ENCODE results near the gene TANC1.

The TANC1 gene

DNA sequence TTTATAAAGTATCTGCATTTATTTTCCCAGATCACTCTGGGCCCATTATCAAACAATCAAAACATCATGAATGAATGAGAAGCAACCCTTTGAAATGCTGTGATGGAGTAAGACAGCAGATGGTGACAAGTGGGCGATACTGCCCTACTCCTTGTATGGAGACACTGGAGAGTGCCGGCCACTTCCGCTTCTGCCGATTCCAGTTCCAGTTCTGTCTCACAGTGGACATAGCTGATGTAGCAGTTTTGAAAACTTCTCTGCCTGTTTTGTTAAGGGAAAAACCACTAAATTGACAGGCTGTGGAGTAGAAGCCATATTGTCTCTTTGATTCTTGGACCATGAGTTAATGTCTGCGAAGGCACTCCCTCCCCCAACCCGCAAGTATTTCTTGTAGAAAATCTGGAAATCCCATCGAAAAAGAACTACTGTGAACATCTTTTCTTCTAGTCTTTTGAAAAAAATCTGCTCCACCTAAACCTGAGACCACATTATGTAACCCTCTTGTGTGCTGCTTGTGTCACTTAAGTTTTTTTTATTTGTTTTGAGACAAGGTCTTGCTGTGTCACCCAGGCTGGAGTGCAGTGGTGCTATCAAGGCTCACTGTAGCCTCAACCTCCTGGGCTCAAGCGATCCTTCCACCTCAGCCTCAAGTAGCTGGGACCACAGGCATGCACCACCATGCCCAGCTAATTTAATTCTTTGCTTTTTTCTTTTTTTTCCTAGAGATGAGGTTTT lies 133.5 kb downstream of the TANC1 start:
- no peaks in the 10 kb centered on the region for H3K9me2 ChIP-seq (replicated peaks; ENCODE audit: low read depth, low read length)
- no peak overlapping the region for H2AFZ ChIP-seq (ENCODE audit: low read length)
- H3K4me2 ChIP-seq (ENCODE audit: low read depth, low read length, poor library complexity, severe bottlenecking), result no peak overlapping the region
- H3K27me3 ChIP-seq (ENCODE audit: insufficient read depth, low read length, poor library complexity, severe bottlenecking), result no peaks in the 10 kb centered on the region
- H4K20me1 ChIP-seq (ENCODE audit: insufficient read depth, low read length, poor library complexity, severe bottlenecking), result no peaks in the 10 kb centered on the region
- TF ChIP-seq EZH2phosphoT487 (IDR thresholded peaks at IDR 0.05; ENCODE audit: borderline replicate concordance), result no peak
- TF ChIP-seq, protein P1, sequence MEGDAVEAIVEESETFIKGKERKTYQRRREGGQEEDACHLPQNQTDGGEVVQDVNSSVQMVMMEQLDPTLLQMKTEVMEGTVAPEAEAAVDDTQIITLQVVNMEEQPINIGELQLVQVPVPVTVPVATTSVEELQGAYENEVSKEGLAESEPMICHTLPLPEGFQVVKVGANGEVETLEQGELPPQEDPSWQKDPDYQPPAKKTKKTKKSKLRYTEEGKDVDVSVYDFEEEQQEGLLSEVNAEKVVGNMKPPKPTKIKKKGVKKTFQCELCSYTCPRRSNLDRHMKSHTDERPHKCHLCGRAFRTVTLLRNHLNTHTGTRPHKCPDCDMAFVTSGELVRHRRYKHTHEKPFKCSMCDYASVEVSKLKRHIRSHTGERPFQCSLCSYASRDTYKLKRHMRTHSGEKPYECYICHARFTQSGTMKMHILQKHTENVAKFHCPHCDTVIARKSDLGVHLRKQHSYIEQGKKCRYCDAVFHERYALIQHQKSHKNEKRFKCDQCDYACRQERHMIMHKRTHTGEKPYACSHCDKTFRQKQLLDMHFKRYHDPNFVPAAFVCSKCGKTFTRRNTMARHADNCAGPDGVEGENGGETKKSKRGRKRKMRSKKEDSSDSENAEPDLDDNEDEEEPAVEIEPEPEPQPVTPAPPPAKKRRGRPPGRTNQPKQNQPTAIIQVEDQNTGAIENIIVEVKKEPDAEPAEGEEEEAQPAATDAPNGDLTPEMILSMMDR (conservative IDR thresholded peaks at IDR 0.05; ENCODE audit: low read length), result no peak
- no peaks in the 10 kb centered on the region for H3K79me2 ChIP-seq (ENCODE audit: insufficient read depth, low read length)
- H3F3A ChIP-seq (ENCODE audit: low read depth), result no peaks in the 10 kb centered on the region
- no peaks in the 10 kb centered on the region for H3K36me3 ChIP-seq (ENCODE audit: insufficient read depth, low read length)
- H3K4me3 ChIP-seq (ENCODE audit: low read length, poor library complexity, severe bottlenecking), result no peak overlapping the region
- H3K9me3 ChIP-seq (ENCODE audit: insufficient read depth, low read depth, low read length), result no peaks in the 10 kb centered on the region
- H3K9ac ChIP-seq (ENCODE audit: low read depth, low read length, poor library complexity, severe bottlenecking), result no peak overlapping the region
- no peaks in the 10 kb centered on the region for H3K4me1 ChIP-seq (ENCODE audit: insufficient read depth, low read length, poor library complexity, severe bottlenecking)

DNA sequence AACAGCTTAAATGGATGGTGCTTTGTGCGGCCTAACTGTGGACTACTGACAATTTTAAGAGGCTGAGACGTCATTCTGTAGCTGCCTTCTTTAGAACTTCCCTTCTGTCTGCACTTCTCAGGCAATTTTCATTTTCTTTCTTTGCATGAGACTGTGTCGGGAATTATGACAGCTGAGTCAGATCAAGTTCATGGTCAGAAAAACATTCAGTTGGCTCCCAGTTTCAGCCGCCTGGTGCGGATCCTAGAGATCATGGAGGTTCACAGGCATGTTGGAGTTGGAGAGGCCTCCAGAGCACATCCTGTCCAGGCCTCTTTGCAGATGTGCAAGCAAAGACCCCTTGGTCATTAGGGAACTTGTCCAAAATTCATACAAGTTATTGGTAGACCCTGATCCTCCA lies 135.0 kb downstream of the TANC1 start:
- Histone ChIP-seq H3K4me1 (ENCODE audit: insufficient read depth, low read length, poor library complexity, severe bottlenecking) (no peaks in the 10 kb centered on the region), H3F3A (ENCODE audit: low read depth) (no peaks in the 10 kb centered on the region), H3K4me2 (ENCODE audit: low read depth, low read length, poor library complexity, severe bottlenecking) (no peak overlapping the region), H3K36me3 (ENCODE audit: insufficient read depth, low read length) (no peaks in the 10 kb centered on the region), H4K20me1 (ENCODE audit: insufficient read depth, low read length, poor library complexity, severe bottlenecking) (no peaks in the 10 kb centered on the region), H3K9me2 (replicated peaks; ENCODE audit: low read depth, low read length) (no peaks in the 10 kb centered on the region), H2AFZ (ENCODE audit: low read length) (no peak overlapping the region), H3K79me2 (ENCODE audit: insufficient read depth, low read length) (no peaks in the 10 kb centered on the region), H3K9me3 (ENCODE audit: insufficient read depth, low read depth, low read length) (no peaks in the 10 kb centered on the region), H3K4me3 (ENCODE audit: low read length, poor library complexity, severe bottlenecking) (no peak overlapping the region), H3K9ac (ENCODE audit: low read depth, low read length, poor library complexity, severe bottlenecking) (no peak overlapping the region), H3K27me3 (ENCODE audit: insufficient read depth, low read length, poor library complexity, severe bottlenecking) (no peaks in the 10 kb centered on the region)
- TF ChIP-seq, protein P1 (conservative IDR thresholded peaks at IDR 0.05; ENCODE audit: low read length), result no peak
- TF ChIP-seq EZH2phosphoT487 (IDR thresholded peaks at IDR 0.05; ENCODE audit: borderline replicate concordance), result no peak

DNA sequence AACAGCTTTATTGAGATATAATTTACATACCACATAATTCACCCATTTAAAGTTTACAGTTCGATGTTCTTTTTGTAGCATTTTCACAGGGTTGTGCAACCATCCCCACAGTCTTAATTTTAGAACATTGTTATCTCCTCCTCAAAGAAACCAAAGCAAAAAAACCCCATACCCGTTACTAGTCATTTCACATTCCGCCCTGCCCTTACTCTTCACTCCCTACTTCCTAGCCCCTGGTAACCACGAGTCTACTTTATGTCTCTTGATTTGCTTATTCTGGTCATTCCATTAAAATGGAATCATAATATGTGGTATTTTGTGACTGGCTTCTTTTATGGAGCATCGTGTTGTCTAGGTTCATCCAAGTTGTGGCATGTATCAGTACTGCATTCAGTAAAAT lies 137.7 kb downstream of the TANC1 start:
- Histone ChIP-seq H3K79me2 (ENCODE audit: insufficient read depth, low read length) (no peaks in the 10 kb centered on the region), H3K9me2 (replicated peaks; ENCODE audit: low read depth, low read length) (no peaks in the 10 kb centered on the region), H3K4me2 (ENCODE audit: low read depth, low read length, poor library complexity, severe bottlenecking) (no peak overlapping the region), H2AFZ (ENCODE audit: low read length) (no peak overlapping the region), H3K36me3 (ENCODE audit: insufficient read depth, low read length) (no peaks in the 10 kb centered on the region), H3F3A (ENCODE audit: low read depth) (no peaks in the 10 kb centered on the region), H3K27me3 (ENCODE audit: insufficient read depth, low read length, poor library complexity, severe bottlenecking) (no peaks in the 10 kb centered on the region), H3K9me3 (ENCODE audit: insufficient read depth, low read depth, low read length) (no peaks in the 10 kb centered on the region), H3K9ac (ENCODE audit: low read depth, low read length, poor library complexity, severe bottlenecking) (no peak overlapping the region), H3K4me3 (ENCODE audit: low read length, poor library complexity, severe bottlenecking) (no peak overlapping the region), H3K4me1 (ENCODE audit: insufficient read depth, low read length, poor library complexity, severe bottlenecking) (no peaks in the 10 kb centered on the region), H4K20me1 (ENCODE audit: insufficient read depth, low read length, poor library complexity, severe bottlenecking) (no peaks in the 10 kb centered on the region)
- TF ChIP-seq, protein P1 (conservative IDR thresholded peaks at IDR 0.05; ENCODE audit: low read length), result no peak
- no peak for TF ChIP-seq EZH2phosphoT487 (IDR thresholded peaks at IDR 0.05; ENCODE audit: borderline replicate concordance)
